ENCODE results near the gene GAL3ST1.
"Not testable (repeated sequence)": the region's sequence is repeated elsewhere in the genome, so short reads cannot be mapped to it uniquely, and the experiment has no call there.

The GAL3ST1 gene, protein sequence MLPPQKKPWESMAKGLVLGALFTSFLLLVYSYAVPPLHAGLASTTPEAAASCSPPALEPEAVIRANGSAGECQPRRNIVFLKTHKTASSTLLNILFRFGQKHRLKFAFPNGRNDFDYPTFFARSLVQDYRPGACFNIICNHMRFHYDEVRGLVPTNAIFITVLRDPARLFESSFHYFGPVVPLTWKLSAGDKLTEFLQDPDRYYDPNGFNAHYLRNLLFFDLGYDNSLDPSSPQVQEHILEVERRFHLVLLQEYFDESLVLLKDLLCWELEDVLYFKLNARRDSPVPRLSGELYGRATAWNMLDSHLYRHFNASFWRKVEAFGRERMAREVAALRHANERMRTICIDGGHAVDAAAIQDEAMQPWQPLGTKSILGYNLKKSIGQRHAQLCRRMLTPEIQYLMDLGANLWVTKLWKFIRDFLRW

DNA sequence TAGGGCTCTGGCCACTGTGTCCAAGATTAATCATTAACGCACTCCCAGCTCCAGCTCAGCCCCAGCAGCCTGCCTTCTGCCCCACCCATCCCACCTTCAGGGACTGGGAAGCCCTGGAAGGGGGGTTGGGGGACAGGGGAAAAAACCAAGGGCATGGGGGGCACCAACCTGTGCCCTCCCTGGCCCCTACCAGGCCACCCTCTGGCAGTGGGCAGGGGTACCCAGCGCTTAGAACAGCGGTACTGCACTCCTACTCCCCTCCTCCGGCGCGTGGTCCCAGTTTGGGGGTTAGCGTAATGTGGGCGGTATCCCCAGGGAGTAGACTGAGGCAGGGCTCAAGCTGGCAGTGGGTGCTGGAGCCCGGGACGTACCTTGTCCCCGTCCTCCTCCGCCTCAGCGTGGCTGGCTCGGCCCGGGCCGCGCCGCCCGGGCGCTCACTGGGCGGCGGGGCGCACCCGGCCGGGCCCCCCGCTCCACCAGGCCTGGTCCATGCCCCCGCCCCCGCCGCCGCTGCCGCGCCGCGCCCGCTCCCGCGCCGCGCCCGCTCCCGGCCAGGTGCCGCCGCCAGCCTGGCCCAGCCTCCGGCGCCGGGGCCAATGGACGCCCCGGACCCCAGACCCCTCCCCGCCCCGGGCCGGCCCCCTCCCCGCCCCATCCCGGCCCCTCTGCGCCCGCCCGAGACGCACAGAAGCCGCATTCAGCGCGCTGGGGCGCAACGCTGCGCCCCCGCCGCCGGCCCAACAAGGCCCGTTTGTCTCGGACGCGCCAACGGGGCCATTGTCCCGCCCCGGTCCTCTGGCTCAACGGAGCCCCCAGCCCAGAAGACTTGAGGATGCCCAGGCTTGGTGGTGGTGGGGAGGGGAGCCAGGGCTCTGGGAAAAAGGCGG is at the start of gene GAL3ST1:
TSS of gene GAL3ST1 (minus strand) at position 571 of the 887 bp plus-strand sequence. CDS start 17,273 bp downstream, outside the sequence.
- Histone ChIP-seq H3K4me1 (ENCODE audit: control insufficient read depth, insufficient read depth, low read length) (peaks cover 11% of the 10 kb centered on the region), H3K27ac (ENCODE audit: low read length) (no peak within 1 kb of the TSS), H3K4me3 (ENCODE audit: low read length) (peak within 1 kb of the TSS; percentile 76), H3K36me3 (ENCODE audit: control insufficient read depth, insufficient read depth, low read length) (peaks cover 34% of the 10 kb centered on the region), H3K9me3 (ENCODE audit: control insufficient read depth, insufficient read depth, low read length) (no peaks in the 10 kb centered on the region), H3K27me3 (ENCODE audit: control insufficient read depth, insufficient read depth, low read length) (no peaks in the 10 kb centered on the region)
- WGBS (ENCODE audit: insufficient coverage, insufficient read length) = no CpG with 5 or more reads among the region's 75 CpGs
- no peak for DNase-seq (ENCODE audit: low read depth, low spot score)

DNA sequence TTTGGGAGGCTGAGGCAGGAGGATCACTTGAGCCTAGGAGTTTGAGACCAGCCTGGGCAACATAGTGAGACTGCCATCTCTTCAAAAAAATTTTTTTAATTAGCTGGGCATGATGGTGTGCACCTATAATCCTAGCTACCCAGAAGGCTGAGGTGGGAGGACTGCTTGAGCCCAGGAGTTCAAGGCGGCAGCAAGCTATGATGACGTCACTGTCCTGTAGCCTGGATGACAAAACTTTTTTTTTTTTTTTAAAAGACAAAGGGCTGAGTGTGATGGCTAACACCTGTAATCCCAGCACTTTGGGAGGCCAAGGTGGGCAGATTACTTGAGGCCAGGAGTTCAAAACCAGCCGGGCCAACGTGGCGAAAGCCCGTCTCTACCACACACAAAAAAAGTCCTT is 45.4 kb upstream of the GAL3ST1 start:
- not testable (repeated sequence) for H3K27me3 ChIP-seq (ENCODE audit: control insufficient read depth, insufficient read depth, low read length); H3K4me1 ChIP-seq (ENCODE audit: control insufficient read depth, insufficient read depth, low read length); H3K9me3 ChIP-seq (ENCODE audit: control insufficient read depth, insufficient read depth, low read length); H3K27ac ChIP-seq (ENCODE audit: low read length); H3K4me3 ChIP-seq (ENCODE audit: low read length); DNase-seq (ENCODE audit: low read depth, low spot score)
- no CpG with 5 or more reads among the region's 6 CpGs for WGBS (ENCODE audit: insufficient coverage, insufficient read length)
- H3K36me3 ChIP-seq (ENCODE audit: control insufficient read depth, insufficient read depth, low read length) = peaks cover 30% of the 10 kb centered on the region; the same call in 1 of the 2 replicates

GRCh38 chr22:30617819-30618218 is 43.4 kb upstream of the GAL3ST1 start:
- Histone ChIP-seq H3K9me3 (ENCODE audit: control insufficient read depth, insufficient read depth, low read length) (no peaks in the 10 kb centered on the region), H3K27ac (ENCODE audit: low read length) (no peak overlapping the region), H3K4me1 (ENCODE audit: control insufficient read depth, insufficient read depth, low read length) (no peaks in the 10 kb centered on the region), H3K36me3 (ENCODE audit: control insufficient read depth, insufficient read depth, low read length) (peaks cover 40% of the 10 kb centered on the region), H3K27me3 (ENCODE audit: control insufficient read depth, insufficient read depth, low read length) (no peaks in the 10 kb centered on the region), H3K4me3 (ENCODE audit: low read length) (no peak overlapping the region)
- DNase-seq (ENCODE audit: low read depth, low spot score) = no peak
- no CpG with 5 or more reads among the region's 6 CpGs for WGBS (ENCODE audit: insufficient coverage, insufficient read length)

GRCh38 chr22:30615543-30615954 is 41.1 kb upstream of the GAL3ST1 start:
- Histone ChIP-seq H3K27me3 (ENCODE audit: control insufficient read depth, insufficient read depth, low read length) (no peaks in the 10 kb centered on the region), H3K27ac (ENCODE audit: low read length) (no peak overlapping the region), H3K4me3 (ENCODE audit: low read length) (no peak overlapping the region), H3K9me3 (ENCODE audit: control insufficient read depth, insufficient read depth, low read length) (no peaks in the 10 kb centered on the region), H3K36me3 (ENCODE audit: control insufficient read depth, insufficient read depth, low read length) (peaks cover 38% of the 10 kb centered on the region), H3K4me1 (ENCODE audit: control insufficient read depth, insufficient read depth, low read length) (no peaks in the 10 kb centered on the region)
- WGBS (ENCODE audit: insufficient coverage, insufficient read length) = no CpG with 5 or more reads among the region's 7 CpGs
- no peak for DNase-seq (ENCODE audit: low read depth, low spot score)

DNA sequence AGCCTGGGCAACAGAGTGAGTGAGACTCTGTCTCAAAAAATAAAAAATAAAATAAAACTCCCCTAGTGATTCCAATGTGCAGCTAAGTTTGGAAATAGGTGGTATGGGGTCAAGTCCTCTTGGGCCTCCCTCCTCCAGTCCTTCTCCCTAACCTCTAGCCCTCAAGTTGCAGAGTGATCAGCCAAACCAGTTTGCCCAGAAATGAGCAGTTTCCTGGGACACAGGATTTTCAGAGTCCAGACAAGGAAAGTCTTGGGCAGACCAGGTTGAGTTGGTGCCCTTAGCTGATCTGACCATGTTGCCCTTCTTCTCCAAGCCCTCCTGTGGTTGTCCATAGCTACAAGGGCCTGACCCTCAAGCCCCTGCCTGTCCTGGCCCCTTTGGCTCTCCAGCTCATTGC is 40.4 kb upstream of the GAL3ST1 start:
- no peaks in the 10 kb centered on the region for H3K9me3 ChIP-seq (ENCODE audit: control insufficient read depth, insufficient read depth, low read length)
- H3K36me3 ChIP-seq (ENCODE audit: control insufficient read depth, insufficient read depth, low read length) = peaks cover 35% of the 10 kb centered on the region
- H3K27me3 ChIP-seq (ENCODE audit: control insufficient read depth, insufficient read depth, low read length) = no peaks in the 10 kb centered on the region
- no peaks in the 10 kb centered on the region for H3K4me1 ChIP-seq (ENCODE audit: control insufficient read depth, insufficient read depth, low read length)
- no peak overlapping the region for H3K27ac ChIP-seq (ENCODE audit: low read length)
- DNase-seq (ENCODE audit: low read depth, low spot score) = no peak
- H3K4me3 ChIP-seq (ENCODE audit: low read length) = no peak overlapping the region

- peaks cover 32% of the 10 kb centered on the region for H3K36me3 ChIP-seq (ENCODE audit: control insufficient read depth, insufficient read depth, low read length)
These were observed 39.8 kb upstream of the GAL3ST1 start for GRCh38 chr22:30614268-30614667.

DNA sequence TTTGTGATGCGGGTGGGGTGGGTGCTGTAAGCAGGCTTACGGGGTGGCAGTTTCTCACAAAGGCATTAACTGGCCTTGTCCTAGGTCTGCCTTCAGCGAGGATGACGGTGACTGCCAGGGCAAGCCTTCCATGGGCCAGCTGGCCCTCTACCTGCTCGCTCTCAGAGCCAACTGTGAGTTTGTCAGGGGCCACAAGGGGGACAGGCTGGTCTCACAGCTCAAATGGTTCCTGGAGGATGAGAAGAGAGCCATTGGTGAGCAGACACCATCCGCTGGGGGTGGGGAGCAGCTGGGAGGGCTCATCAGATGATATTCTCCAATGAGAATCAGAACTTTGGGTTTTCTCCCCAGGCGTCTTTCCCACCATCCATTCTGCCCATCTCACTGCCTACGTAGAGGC is 38.3 kb upstream of the GAL3ST1 start:
- Histone ChIP-seq H3K27ac (ENCODE audit: low read length) (no peak overlapping the region), H3K9me3 (ENCODE audit: control insufficient read depth, insufficient read depth, low read length) (no peaks in the 10 kb centered on the region), H3K27me3 (ENCODE audit: control insufficient read depth, insufficient read depth, low read length) (no peaks in the 10 kb centered on the region), H3K36me3 (ENCODE audit: control insufficient read depth, insufficient read depth, low read length) (peaks cover 28% of the 10 kb centered on the region), H3K4me1 (ENCODE audit: control insufficient read depth, insufficient read depth, low read length) (no peaks in the 10 kb centered on the region), H3K4me3 (ENCODE audit: low read length) (no peak overlapping the region)
- no CpG with 5 or more reads among the region's 8 CpGs for WGBS (ENCODE audit: insufficient coverage, insufficient read length)
- no peak for DNase-seq (ENCODE audit: low read depth, low spot score)

More at GRCh38 chr22:30614268-30614667, 39.8 kb upstream of the GAL3ST1 start:
- Histone ChIP-seq H3K9me3 (ENCODE audit: control insufficient read depth, insufficient read depth, low read length) (no peaks in the 10 kb centered on the region), H3K4me3 (ENCODE audit: low read length) (no peak overlapping the region), H3K4me1 (ENCODE audit: control insufficient read depth, insufficient read depth, low read length) (no peaks in the 10 kb centered on the region), H3K27ac (ENCODE audit: low read length) (no peak overlapping the region), H3K27me3 (ENCODE audit: control insufficient read depth, insufficient read depth, low read length) (no peaks in the 10 kb centered on the region)
- DNase-seq (ENCODE audit: low read depth, low spot score) = no peak
- WGBS (ENCODE audit: insufficient coverage, insufficient read length) = no CpG with 5 or more reads among the region's 7 CpGs

DNA sequence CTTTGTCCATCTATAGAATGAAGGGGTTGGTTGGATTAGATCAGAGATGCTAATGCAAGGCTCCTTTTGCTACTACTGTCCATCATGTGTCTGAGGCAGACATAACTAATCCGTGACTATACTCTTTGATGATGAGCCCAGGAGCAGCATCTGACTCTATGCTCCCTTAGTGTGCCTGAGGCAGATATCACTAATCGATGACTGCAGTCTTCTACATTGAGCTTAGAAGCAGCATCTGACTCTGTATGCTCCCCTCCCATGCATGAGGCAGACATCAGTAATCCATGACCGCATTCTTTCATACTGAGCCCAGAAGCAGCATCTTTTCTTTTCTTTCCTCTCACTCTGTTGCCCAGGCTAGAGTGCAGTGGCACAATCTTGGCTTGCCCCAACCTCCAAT is 36.7 kb upstream of the GAL3ST1 start:
- Histone ChIP-seq H3K27ac (ENCODE audit: low read length) (no peak overlapping the region), H3K27me3 (ENCODE audit: control insufficient read depth, insufficient read depth, low read length) (no peaks in the 10 kb centered on the region), H3K4me1 (ENCODE audit: control insufficient read depth, insufficient read depth, low read length) (peaks cover 2% of the 10 kb centered on the region; the same call in 1 of the 2 replicates), H3K9me3 (ENCODE audit: control insufficient read depth, insufficient read depth, low read length) (no peaks in the 10 kb centered on the region), H3K36me3 (ENCODE audit: control insufficient read depth, insufficient read depth, low read length) (peaks cover 24% of the 10 kb centered on the region), H3K4me3 (ENCODE audit: low read length) (no peak overlapping the region)
- DNase-seq (ENCODE audit: low read depth, low spot score) = no peak
- WGBS (ENCODE audit: insufficient coverage, insufficient read length) = no CpG with 5 or more reads among the region's 3 CpGs

- H3K9me3 ChIP-seq (ENCODE audit: control insufficient read depth, insufficient read depth, low read length) = no peaks in the 10 kb centered on the region
- WGBS (ENCODE audit: insufficient coverage, insufficient read length) = no CpG with 5 or more reads among the region's 7 CpGs
- no peaks in the 10 kb centered on the region for H3K27me3 ChIP-seq (ENCODE audit: control insufficient read depth, insufficient read depth, low read length)
- no peak for DNase-seq (ENCODE audit: low read depth, low spot score)
- peaks cover 3% of the 10 kb centered on the region; the same call in 1 of the 2 replicates for H3K4me1 ChIP-seq (ENCODE audit: control insufficient read depth, insufficient read depth, low read length)
- H3K36me3 ChIP-seq (ENCODE audit: control insufficient read depth, insufficient read depth, low read length) = peaks cover 19% of the 10 kb centered on the region
- H3K4me3 ChIP-seq (ENCODE audit: low read length) = no peak overlapping the region
- no peak overlapping the region for H3K27ac ChIP-seq (ENCODE audit: low read length)
These were observed 35.8 kb upstream of the GAL3ST1 start for GRCh38 chr22:30610299-30610698.

DNA sequence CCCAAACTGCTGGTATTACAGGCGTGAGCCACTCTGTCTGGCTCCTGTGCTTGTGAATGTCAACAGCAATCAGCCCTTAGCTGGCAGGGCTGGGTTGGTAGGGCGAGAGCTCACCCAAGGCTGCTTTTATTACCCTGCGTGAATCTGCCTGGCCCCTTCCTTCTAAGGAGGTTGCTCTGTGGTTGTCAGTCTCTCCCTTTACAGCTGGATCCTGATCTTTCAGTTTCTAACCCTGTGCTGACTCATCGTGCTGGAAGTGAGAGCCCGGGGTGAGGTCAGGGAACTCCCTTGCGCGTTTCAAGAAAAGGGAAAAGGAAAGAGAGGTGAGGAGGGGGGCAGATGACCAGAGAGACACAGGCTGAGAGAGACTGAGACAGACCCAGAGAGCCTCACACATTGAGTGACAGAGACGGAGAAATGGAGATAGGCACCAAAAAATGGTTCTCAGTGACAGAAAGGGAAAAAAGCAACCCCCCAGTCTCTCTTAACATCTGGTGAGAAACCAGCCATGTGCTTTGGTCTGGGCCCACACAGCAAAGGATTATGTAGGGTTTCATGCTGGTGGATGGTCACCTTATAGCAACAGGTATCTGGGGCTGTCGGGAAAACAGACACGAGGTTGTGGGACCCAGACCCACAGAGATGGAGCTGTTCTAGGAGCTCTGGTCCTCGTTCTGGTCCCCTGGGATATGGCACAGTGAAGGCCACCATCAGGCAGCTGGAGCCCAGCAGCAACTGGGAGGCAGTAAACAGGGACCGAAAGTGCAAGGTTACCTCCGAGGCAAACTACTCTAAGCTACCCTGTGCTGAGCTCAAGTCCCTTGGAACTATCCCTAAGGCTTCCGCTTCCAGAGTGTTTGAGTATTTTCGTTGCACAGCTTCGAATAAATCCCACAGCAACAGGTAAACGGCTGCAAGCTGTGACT is 35.1 kb upstream of the GAL3ST1 start:
- H3K4me1 ChIP-seq (ENCODE audit: control insufficient read depth, insufficient read depth, low read length) = peaks cover 3% of the 10 kb centered on the region; the same call in 1 of the 2 replicates
- peaks cover 17% of the 10 kb centered on the region for H3K36me3 ChIP-seq (ENCODE audit: control insufficient read depth, insufficient read depth, low read length)
- no CpG with 5 or more reads among the region's 17 CpGs for WGBS (ENCODE audit: insufficient coverage, insufficient read length)
- H3K9me3 ChIP-seq (ENCODE audit: control insufficient read depth, insufficient read depth, low read length) = no peaks in the 10 kb centered on the region
- H3K4me3 ChIP-seq (ENCODE audit: low read length) = no peak overlapping the region
- DNase-seq (ENCODE audit: low read depth, low spot score) = no peak
- no peak overlapping the region for H3K27ac ChIP-seq (ENCODE audit: low read length)
- H3K27me3 ChIP-seq (ENCODE audit: control insufficient read depth, insufficient read depth, low read length) = no peaks in the 10 kb centered on the region
